HG03135 (cell line): ENCODE measurements around the gene TNFSF4.
"Not testable (repeated sequence)": the region's sequence is repeated elsewhere in the genome, so short reads cannot be mapped to it uniquely, and the experiment has no call there.

Experiments
- ATAC-seq: cut with Tn5 transposase; IDR thresholded peaks from one replicate; pipeline ENCODE4 v1.9.1; 2021; ENCODE audit warnings: mild to moderate bottlenecking, moderate library complexity; ENCODE audit not compliant: unreplicated experiment

TNFSF4 gene

GRCh38 chr1:173168941-173169340 is 38.2 kb downstream of the TNFSF4 start:
- no peak for ATAC-seq

GRCh38 chr1:173164686-173165085 is 42.4 kb downstream of the TNFSF4 start:
- no peak for ATAC-seq

- ATAC-seq = no peak
Observed at GRCh38 chr1:173164178-173164577, 43.0 kb downstream of the TNFSF4 start.

GRCh38 chr1:173163222-173163621 is 43.9 kb downstream of the TNFSF4 start:
- no peak for ATAC-seq

GRCh38 chr1:173162601-173163000 is 44.5 kb downstream of the TNFSF4 start:
- ATAC-seq = no peak

- ATAC-seq = no peak
Observed at GRCh38 chr1:173161510-173162221, 45.5 kb downstream of the TNFSF4 start.

GRCh38 chr1:173153964-173154363 is 53.2 kb downstream of the TNFSF4 start:
- ATAC-seq = not testable (repeated sequence)

- no peak for ATAC-seq
Observed at GRCh38 chr1:173153503-173153902, 53.6 kb downstream of the TNFSF4 start.

- no peak for ATAC-seq
Observed at GRCh38 chr1:173152598-173152997, 54.5 kb downstream of the TNFSF4 start.

- no peak for ATAC-seq
Observed at GRCh38 chr1:173150795-173151194, 56.3 kb downstream of the TNFSF4 start.

- no peak for ATAC-seq
Observed at GRCh38 chr1:173149887-173150286, 57.2 kb downstream of the TNFSF4 start.

GRCh38 chr1:173148971-173149370 is 58.2 kb downstream of the TNFSF4 start:
- no peak for ATAC-seq

- no peak for ATAC-seq
Observed at GRCh38 chr1:173148545-173148944, 58.6 kb downstream of the TNFSF4 start.

- ATAC-seq = no peak
Observed at GRCh38 chr1:173140733-173141132, 66.4 kb downstream of the TNFSF4 start.

- ATAC-seq = no peak
Observed at GRCh38 chr1:173139706-173140105, 67.4 kb downstream of the TNFSF4 start.

- ATAC-seq = no peak
Observed at GRCh38 chr1:173137107-173137706, 69.9 kb downstream of the TNFSF4 start.

GRCh38 chr1:173134800-173135199 is 72.3 kb downstream of the TNFSF4 start:
- ATAC-seq = no peak

GRCh38 chr1:173134029-173134428 is 73.1 kb downstream of the TNFSF4 start:
- ATAC-seq = no peak
